NCI-H226 (cell line): ENCODE results near the gene EXOC8.

Experiments used
- DNase-seq: peaks from one replicate; pipeline ENCODE4 v3.0.0-alpha.2; 2015

EXOC8 gene

GRCh38 chr1:231311720-231312431 lies 25.8 kb downstream of the EXOC8 start:
- no peak for DNase-seq

- no peak for DNase-seq
Measured at GRCh38 chr1:231310391-231310934, 27.2 kb downstream of the EXOC8 start.

GRCh38 chr1:231301990-231302389 lies 35.7 kb downstream of the EXOC8 start:
- no peak for DNase-seq

- DNase-seq = no peak
Measured at GRCh38 chr1:231295938-231296337, 41.7 kb downstream of the EXOC8 start.

- no peak for DNase-seq
Measured at GRCh38 chr1:231286603-231287002, 51.0 kb downstream of the EXOC8 start.

GRCh38 chr1:231284441-231284840 lies 53.2 kb downstream of the EXOC8 start:
- DNase-seq = no peak
